GM10266 (cell line): Measurements from ENCODE around the gene DHX40.

Experiments used
- DNase-seq: peaks from one replicate; pipeline ENCODE4 v3.0.0; 2012; ENCODE audit errors: extremely low spot score
- TF ChIP-seq, protein P1 (sequence below): IDR thresholded peaks from 2 replicates; pipeline ENCODE4 v1.5.1; 2012; ENCODE audit warnings: mild to moderate bottlenecking, low read depth; ENCODE audit not compliant: control insufficient read depth, insufficient read depth; ENCODE audit errors: missing control alignments

Gene DHX40

DNA sequence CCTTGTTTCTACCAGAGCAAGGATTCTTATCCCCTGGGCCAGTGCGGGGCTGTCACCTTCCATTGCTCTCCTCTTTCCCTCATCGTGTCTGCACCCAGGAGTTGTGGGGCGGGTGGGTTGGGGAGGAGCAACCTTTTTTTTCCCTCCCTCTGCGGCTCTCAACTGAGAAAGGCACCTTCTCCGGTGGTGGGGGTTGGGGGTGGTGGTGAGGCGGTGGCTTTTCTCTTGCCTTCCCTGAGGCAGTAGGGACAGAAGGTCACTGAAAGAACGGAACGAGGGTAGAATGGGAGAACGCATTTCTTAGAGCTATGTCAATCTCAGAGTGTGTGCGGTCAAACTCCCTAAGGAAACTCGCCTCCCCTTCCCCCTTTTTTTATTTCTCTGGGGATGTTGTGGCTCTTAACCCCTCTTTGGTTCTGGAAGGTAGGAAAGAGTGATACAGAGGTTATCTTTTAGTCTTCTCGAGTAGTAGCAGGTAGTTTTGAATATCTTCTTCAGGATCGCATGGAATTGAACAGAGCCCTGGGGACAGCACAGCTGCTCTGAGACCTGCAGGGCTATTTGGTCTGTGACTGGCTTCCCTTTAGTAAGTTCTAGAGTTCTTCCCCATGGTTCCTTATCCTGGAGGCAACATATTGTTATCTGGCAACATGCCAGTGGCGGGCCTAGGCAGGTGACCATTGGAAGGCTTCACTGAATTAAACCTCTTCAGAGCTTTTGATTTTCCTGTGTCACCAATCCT lies 55.3 kb downstream of the DHX40 start:
- peak; percentile 51 for DNase-seq
- TF ChIP-seq, protein P1, sequence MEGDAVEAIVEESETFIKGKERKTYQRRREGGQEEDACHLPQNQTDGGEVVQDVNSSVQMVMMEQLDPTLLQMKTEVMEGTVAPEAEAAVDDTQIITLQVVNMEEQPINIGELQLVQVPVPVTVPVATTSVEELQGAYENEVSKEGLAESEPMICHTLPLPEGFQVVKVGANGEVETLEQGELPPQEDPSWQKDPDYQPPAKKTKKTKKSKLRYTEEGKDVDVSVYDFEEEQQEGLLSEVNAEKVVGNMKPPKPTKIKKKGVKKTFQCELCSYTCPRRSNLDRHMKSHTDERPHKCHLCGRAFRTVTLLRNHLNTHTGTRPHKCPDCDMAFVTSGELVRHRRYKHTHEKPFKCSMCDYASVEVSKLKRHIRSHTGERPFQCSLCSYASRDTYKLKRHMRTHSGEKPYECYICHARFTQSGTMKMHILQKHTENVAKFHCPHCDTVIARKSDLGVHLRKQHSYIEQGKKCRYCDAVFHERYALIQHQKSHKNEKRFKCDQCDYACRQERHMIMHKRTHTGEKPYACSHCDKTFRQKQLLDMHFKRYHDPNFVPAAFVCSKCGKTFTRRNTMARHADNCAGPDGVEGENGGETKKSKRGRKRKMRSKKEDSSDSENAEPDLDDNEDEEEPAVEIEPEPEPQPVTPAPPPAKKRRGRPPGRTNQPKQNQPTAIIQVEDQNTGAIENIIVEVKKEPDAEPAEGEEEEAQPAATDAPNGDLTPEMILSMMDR: no peak

DNA sequence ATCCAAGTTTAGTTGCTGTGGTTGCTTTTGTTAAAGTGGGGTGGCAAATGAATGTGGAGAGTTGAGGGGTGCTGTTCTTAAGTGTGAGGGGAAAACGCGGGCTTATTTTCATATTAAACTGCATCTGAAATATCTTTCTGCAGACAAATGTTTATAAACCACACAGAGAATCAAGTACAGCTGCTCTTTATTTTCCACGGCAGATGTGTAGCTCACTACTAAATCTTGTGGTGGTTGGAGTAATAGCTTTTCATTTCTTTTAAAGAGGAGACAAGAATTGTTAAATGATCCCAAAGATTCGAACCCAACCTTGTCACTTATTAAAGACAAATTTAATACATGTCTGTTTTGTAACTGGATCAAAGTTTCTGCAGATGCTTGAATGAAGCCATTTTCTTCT lies 56.4 kb downstream of the DHX40 start:
- no peak for DNase-seq
- TF ChIP-seq, protein P1: no peak

DNA sequence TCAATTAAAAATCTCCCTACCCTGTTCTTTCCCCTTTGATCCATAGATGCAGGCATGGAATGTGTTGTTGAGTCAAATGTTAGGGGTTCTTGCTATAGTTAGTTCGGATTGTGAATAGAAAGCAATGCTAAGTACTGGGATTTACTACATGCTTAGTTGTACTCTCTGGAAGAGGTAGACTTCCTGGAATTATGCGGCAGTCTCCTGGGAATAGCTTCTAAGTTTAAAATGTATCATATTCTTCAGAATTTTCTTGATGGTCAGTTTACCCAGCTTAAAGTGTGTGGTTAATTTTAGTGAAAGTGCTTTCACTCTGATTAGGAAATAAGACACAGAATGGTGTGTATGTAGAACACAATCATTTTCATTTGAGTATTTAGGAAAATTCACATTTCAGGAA lies 57.7 kb downstream of the DHX40 start:
- no peak for DNase-seq
- TF ChIP-seq, protein P1: no peak

DNA sequence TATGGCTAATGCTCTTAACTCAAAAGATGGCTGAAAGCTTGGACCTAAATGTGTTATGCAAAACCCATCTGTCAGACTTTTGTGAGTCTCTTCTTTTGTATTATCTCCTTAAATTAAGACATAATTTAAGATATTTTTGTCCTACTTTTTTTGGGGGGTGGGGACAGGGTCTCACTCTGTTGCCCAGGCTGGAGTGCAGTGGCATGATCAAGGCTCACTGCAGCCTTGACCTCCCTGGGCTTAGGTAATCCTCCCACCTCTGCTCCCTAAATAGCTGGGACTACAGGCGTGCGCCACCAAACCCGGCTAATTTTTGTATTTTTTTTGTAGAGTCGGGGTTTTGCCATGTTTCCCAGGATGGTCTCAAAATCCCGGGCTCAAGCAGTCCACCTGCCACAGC lies 61.3 kb downstream of the DHX40 start:
- TF ChIP-seq, protein P1: no peak
- no peak for DNase-seq

DNA sequence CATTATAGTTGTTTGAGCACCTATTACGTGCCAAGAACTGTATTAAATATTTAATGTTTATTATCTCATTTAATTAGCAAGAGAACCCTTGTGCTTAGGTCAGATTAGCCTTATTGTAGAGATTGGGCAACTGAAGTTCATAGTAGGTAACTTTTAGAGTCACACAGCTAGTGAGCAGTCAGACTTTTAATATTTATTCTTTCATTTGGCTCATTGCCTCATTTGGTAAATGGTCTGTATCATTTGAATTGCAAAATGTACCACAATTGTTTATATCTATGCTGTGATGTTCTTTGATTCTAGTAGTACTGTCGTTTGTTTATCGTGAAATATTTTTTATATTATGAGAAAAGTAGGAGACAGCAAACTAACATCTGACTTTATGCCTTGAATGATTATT lies 61.9 kb downstream of the DHX40 start:
- TF ChIP-seq, protein P1: no peak
- DNase-seq: no peak

DNA sequence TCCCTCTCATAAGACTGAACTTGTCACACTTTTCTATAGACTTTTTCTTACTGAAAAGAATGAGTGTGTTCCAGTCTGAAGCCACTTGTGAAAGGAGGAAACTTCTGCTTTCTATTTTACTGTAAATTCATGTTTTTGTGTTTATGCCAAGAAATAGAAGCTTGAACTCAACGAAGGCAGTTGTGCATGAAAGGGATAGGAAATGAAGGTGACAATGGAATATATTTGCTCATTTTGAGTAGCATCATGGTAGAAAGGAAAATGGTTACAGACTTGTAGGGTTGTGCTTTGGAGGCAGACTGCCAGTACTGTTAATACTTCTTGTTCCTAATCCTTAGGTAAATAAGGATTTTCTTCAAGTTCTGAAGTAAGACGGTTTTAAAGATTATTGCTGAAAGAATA lies 62.4 kb downstream of the DHX40 start:
- peak; percentile 12 for DNase-seq
- TF ChIP-seq, protein P1: no peak

DNA sequence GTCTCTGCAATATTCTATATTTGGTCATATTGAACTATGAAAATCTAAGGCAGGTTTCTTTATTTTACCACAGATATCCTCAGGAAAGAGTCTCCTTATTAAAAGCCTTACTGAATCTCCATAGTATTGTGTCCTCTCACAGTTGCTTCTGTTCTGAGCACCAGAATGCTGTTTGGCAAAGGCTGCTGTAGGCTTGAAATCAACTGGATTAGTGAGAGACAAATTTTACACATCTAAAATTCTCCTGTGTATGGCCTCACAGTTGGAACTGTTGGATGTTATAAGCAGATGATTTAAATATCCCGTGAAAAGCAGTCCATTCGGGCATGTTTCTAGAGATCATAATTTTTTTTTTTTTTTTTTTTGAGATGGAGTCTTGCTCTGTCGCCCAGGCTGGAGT lies 63.8 kb downstream of the DHX40 start:
- TF ChIP-seq, protein P1: no peak
- no peak for DNase-seq
